Left lung (tissue), 10 donors: ENCODE measurements around the gene MPPED1. TPM values are rescaled to one million over a fixed set of nuclear protein-coding genes. Genes with fewer than 3 reads are reported as not detected.

Source experiments
- ATAC-seq: fragments of 200-7000 bp; cut with Tn5 transposase; one replicate; pipeline ENCODE4 v1.9.1; 2020; ENCODE audit warnings: moderate library complexity
- DNase-seq, 4 donors: peaks; one replicate each; pipeline ENCODE4 v3.0.0-alpha.2; 2013 to 2020
- H3K27ac ChIP-seq, 2 donors: fragments of 200-600 bp; sonication (generic) in 1 of 2; one replicate each; pipeline versions ENCODE4 v1.5.0 to v1.8.0; 2020 to 2021
- H3K27me3 ChIP-seq, 2 donors: fragments of 200-600 bp; sonication (generic) in 1 of 2; one replicate each; pipeline versions ENCODE4 v1.5.0 to v1.8.0; 2020 to 2021
- H3K36me3 ChIP-seq, 2 donors: fragments of 200-600 bp; sonication (generic) in 1 of 2; one replicate each; pipeline versions ENCODE4 v1.5.0 to v1.8.0; 2020 to 2021
- H3K4me1 ChIP-seq, 2 donors: fragments of 200-600 bp; one replicate each; pipeline ENCODE4 v1.8.0; 2021
- H3K4me3 ChIP-seq, 2 donors: fragments of 200-600 bp; sonication (generic) in 1 of 2; one replicate each; pipeline versions ENCODE4 v1.5.0 to v1.8.0; 2020 to 2021; ENCODE audit warnings: mild to moderate bottlenecking in 1 of 2
- H3K9me3 ChIP-seq, 2 donors: fragments of 200-600 bp; sonication (generic) in 1 of 2; one replicate each; pipeline versions ENCODE4 v1.5.0 to v1.8.0; 2020 to 2021
- intact Hi-C, 2 donors: fragments of 100-400 bp; cut with DNase I; formaldehyde crosslinking; loops; one replicate each; pipeline versions ENCODE4 v1.11.2 to v1.14.2; 2022
- polyA plus RNA-seq, 6 donors: library from polyadenylated mRNA; unstranded; fragments of 120-200 nt; gene quantifications; one replicate each; pipeline ENCODE4 v1.2.1, GENCODE V29; 2013; ENCODE audit not compliant: insufficient read length in 6 of 6
- total RNA-seq, 2 donors: library from RNA; stranded (reverse); fragmentation: NEBNext Ultra II Directional; extraction: Animal tissue kit (Norgen Biotek cat#: 25700); gene quantifications; one replicate each; pipeline ENCODE4 v1.2.1, GENCODE V29; 2021
- TF ChIP-seq, protein P1 (sequence below), 2 donors: fragments of 200-600 bp; sonication (generic) in 1 of 2; IDR thresholded peaks; one replicate each; pipeline versions ENCODE4 v1.5.0 to v1.8.0; 2021; ENCODE audit warnings: antibody characterized with exemption in 2 of 2
- donor health status: DM: no; HTN: yes; CAD: no.
- donor health status: DM: no; HTN: no; CAD: no.

Gene MPPED1
- total and polyA plus RNA-seq, 8 donors: 0.37 to 0.67 (median 0.52) TPM; not detected in 2

DNA sequence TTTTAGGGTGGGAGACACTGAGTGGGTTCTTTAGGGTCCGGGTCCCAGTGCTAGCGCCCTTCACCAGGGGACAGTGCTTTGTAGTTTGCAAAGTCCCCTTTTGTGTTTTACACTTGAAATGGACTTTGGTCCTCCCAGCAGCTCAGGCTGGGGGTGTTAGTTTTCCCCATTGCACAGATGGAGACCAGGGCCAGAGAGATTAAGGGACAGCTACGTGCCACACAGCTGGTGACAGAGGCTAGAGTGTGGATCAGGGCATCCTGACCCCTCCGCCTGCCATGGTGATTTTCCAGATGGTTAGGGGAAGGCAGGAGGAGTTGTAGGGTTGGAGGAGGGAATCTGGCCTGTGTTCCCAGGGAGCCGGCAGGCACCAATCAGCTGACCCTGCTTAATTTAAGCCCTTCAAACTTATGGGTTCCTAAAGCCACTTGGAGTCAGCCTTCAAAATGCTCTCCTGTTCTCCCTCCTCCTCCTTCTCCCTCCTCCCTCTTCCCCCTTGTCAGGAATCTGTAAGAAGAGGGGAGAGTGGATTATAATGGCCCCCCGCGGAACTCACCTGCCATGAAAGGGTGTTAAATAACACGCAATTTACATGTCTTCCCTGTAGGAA, 22.5 kb upstream of the MPPED1 start:
- TF ChIP-seq, protein P1, sequence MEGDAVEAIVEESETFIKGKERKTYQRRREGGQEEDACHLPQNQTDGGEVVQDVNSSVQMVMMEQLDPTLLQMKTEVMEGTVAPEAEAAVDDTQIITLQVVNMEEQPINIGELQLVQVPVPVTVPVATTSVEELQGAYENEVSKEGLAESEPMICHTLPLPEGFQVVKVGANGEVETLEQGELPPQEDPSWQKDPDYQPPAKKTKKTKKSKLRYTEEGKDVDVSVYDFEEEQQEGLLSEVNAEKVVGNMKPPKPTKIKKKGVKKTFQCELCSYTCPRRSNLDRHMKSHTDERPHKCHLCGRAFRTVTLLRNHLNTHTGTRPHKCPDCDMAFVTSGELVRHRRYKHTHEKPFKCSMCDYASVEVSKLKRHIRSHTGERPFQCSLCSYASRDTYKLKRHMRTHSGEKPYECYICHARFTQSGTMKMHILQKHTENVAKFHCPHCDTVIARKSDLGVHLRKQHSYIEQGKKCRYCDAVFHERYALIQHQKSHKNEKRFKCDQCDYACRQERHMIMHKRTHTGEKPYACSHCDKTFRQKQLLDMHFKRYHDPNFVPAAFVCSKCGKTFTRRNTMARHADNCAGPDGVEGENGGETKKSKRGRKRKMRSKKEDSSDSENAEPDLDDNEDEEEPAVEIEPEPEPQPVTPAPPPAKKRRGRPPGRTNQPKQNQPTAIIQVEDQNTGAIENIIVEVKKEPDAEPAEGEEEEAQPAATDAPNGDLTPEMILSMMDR (IDR thresholded peaks at IDR 0.05): no peak
- H3K27ac ChIP-seq: no peak overlapping the region
- no peak overlapping the region for H3K4me3 ChIP-seq
- H3K9me3 ChIP-seq: no peaks in the 10 kb centered on the region
- intact Hi-C loops: loop anchor here in 1 of 2 donors (5.0 to 10.0 kb wide), 3 partner anchors 115 to 495 kb away; no protein-coding TSS in a partner anchor
- ATAC-seq: no peak
- H3K36me3 ChIP-seq: no peaks in the 10 kb centered on the region
- peaks cover 0 to 7% of the 10 kb centered on the region in 2 donors for H3K4me1 ChIP-seq
- peak in 1 of 4 donors; percentile 14 for DNase-seq
- peaks cover 0 to 42% of the 10 kb centered on the region in 2 donors for H3K27me3 ChIP-seq

DNA sequence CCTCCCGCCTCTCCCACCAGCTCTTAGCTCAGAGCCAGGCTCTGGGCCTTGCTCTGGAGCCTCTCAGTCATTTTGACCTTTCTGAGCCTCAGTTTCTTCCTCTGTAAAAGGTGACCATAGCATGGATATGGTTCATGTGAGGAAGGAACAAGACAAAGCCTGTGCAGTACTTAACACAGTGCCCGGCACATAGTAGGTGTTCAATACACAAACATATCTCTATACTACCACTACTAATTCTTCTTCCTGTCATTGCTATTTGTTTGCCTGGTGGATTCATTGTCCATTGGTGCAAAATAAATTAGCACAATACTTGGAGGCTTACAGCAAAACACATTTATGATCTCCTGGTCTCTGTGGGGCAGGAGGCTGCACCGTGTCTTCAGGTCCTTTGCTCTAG, 21.6 kb upstream of the MPPED1 start:
- ATAC-seq: no peak
- Histone ChIP-seq H3K36me3 (no peaks in the 10 kb centered on the region), H3K4me3 (no peak overlapping the region), H3K27ac (no peak overlapping the region), H3K9me3 (no peaks in the 10 kb centered on the region), H3K4me1 (peaks cover 0 to 7% of the 10 kb centered on the region in 2 donors), H3K27me3 (peaks cover 0 to 38% of the 10 kb centered on the region in 2 donors)
- no peak for DNase-seq
- TF ChIP-seq, protein P1 (IDR thresholded peaks at IDR 0.05): no peak
- intact Hi-C loops: no loop called here

- TF ChIP-seq, protein P1 (IDR thresholded peaks at IDR 0.05): no peak
- intact Hi-C loops: no loop called here
- peaks cover 0 to 2% of the 10 kb centered on the region in 2 donors for H3K4me1 ChIP-seq
- H3K4me3 ChIP-seq: no peak overlapping the region
- H3K9me3 ChIP-seq: no peaks in the 10 kb centered on the region
- no peak overlapping the region for H3K27ac ChIP-seq
- H3K36me3 ChIP-seq: no peaks in the 10 kb centered on the region
- no peak for DNase-seq
- H3K27me3 ChIP-seq: peaks cover 0 to 38% of the 10 kb centered on the region in 2 donors
- ATAC-seq: no peak
These were observed 20.9 kb upstream of the MPPED1 start for GRCh38 chr22:43390872-43391271.

- Histone ChIP-seq H3K27ac (no peak overlapping the region), H3K36me3 (no peaks in the 10 kb centered on the region), H3K4me3 (no peak overlapping the region), H3K27me3 (peaks cover 0 to 34% of the 10 kb centered on the region in 2 donors), H3K9me3 (no peaks in the 10 kb centered on the region), H3K4me1 (no peaks in the 10 kb centered on the region)
- no peak for ATAC-seq
- TF ChIP-seq, protein P1 (IDR thresholded peaks at IDR 0.05): no peak
- DNase-seq: no peak
- intact Hi-C loops: no loop called here
These were observed 20.5 kb upstream of the MPPED1 start for GRCh38 chr22:43391306-43391705.

DNA sequence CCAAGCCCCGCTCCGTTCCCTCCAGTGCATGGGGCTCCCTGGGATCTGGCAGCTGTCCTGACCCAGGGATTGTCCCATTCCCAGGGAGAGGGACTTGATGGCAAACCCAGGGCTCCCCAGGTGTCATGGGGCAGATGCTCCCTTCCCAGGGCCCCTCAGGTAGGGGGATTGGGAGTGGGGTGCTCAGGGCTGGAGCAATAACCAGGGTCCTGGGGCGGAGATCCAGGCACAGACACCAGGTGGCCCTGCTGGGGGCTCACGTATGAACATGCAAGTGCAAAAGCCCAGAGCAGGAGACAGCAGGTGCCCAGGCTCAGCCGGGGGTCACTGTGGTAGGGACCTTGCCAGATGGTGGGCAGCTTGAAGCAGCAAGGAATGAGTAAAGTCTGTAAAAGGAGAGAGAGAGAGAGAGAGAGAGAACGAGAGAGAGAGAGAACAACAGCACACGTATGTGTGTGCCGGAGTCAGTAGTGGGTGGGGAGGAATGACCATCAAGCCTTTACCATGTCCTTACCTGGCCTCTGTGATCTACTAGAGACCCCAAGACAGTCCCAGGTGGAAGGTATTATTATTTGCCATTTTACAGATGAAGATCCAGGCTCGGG, 19.3 kb upstream of the MPPED1 start:
- no peak overlapping the region for H3K4me3 ChIP-seq
- no peaks in the 10 kb centered on the region for H3K4me1 ChIP-seq
- TF ChIP-seq, protein P1 (IDR thresholded peaks at IDR 0.05): no peak
- peaks cover 0 to 34% of the 10 kb centered on the region in 2 donors for H3K27me3 ChIP-seq
- H3K36me3 ChIP-seq: no peaks in the 10 kb centered on the region
- no peaks in the 10 kb centered on the region for H3K9me3 ChIP-seq
- ATAC-seq (no peak), DNase-seq (no peak)
- H3K27ac ChIP-seq: no peak overlapping the region
- intact Hi-C loops: no loop called here
